Activated T-cell treated with anti-CD3 and anti-CD28 coated beads for 1 hour (primary cell): ENCODE data around the gene NQO2.

ENCODE experiments used
- DNase-seq: peaks from one replicate; pipeline ENCODE4 v3.0.0-alpha.2; 2020; ENCODE audit warnings: low read depth

Gene NQO2, protein sequence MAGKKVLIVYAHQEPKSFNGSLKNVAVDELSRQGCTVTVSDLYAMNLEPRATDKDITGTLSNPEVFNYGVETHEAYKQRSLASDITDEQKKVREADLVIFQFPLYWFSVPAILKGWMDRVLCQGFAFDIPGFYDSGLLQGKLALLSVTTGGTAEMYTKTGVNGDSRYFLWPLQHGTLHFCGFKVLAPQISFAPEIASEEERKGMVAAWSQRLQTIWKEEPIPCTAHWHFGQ

DNA sequence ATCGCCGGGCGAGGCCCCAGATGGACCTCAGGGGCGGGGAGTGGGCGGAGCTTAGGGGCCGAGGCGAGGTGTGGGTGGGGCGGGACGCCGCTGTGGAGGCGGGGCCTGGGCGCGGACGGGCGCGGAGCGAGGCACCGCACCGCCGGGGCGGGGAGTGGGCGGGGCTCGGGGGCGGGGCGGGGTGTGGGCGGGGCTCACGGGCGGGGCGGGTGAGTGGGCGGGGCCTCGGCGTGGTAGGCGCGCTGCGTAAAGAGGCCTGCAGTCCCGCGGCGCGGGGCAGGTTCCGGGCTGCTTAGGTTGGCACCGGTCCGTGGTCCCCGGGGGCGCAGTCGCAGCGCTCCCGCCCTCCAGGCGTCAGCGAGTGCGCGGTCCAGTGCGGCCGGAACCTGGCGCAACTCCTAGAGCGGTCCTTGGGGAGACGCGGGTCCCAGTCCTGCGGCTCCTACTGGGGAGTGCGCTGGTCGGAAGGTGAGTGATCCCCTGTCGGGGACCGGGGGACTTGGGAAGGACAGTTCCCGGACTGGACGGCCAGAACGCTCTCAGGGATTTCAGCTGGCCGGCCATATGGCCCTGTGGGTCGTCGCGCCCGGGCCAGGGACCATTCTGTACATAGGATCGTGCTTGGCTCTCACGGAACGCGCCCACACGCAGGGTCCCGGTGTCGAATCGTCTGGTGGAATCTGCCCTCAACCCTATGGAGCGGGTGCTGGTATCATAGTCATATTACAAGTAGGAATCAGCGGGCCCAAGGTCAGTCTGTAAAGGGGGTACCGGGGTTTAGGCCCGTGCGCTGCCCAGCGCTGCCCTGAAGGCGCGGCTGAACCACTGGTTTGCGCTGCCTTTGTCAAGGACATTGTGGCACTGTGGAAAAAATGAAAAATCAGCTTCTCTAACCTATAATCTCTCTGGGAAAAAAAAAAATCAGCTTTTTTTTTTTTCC, at the start of gene NQO2:
NQO2 (plus strand) TSS at position 277 of the 940 bp plus-strand sequence. CDS start 6,659 bp downstream, outside the sequence.
- peak; percentile 86 for DNase-seq

DNA sequence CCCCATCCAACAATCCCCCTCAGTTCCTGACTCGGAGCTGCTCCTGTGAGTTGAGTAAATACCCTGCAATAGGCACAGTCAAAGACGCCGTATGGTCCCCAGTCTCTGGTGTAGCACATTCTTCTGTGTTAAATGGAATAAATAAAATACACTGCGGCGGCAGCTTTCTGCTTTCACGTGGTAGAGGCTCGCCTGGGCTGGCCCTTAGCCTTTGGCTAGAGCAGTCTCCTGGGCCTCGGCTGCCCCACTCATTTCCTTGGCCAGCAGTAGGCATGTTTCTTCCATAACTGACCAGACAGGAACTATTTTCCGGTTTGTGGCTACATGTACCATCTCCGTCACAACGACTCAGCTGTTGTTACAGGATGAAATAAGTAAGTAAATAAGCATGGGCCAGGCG, 49.0 kb upstream of the NQO2 start:
- DNase-seq = no peak

DNA sequence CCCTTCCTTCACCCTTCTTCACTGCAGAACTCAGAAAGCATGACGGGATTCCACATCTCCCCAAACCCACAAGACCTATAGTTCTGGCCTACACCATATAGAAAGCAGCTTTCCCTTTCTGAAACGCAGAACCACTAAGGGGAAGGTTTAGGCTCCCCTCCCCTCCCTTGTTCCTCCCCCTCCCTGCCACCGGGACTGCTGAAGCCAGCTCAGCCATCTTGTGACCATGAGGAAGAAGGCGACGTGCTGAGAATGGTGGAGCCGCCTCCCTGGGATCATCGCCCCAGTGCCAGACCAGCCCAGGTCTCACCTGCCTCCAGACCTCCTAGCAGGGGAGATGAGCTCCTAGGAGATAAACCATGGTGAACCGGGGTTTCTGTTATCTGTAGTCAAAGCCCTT, 48.0 kb upstream of the NQO2 start:
- no peak for DNase-seq

DNA sequence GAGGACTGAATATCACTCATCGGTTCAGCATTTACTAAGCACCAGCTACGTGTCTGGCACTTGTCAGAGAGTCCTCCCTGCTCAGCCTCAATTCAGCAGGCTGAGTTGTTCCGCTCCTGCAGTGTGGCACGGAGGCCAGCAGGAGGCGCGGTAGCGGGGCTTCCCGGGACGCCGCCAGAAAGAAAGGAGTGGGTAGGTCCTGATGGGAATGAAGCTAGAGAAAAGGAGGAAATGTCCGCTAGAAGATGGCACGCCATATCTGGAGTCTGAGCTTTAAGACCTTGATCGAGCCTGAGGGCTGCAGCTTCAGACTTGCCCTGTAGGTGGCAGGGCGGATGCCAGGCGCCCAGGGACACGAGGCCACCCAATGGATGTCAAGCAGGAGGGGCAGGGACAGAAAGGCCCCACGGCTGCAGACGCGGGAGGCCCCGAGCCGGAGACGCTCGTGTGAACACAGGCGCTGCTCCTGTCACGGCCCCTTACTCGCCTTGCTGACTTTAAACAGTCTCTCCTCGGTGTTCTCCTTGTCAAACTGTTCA, 47.1 kb upstream of the NQO2 start:
- peak; percentile 42 for DNase-seq

DNA sequence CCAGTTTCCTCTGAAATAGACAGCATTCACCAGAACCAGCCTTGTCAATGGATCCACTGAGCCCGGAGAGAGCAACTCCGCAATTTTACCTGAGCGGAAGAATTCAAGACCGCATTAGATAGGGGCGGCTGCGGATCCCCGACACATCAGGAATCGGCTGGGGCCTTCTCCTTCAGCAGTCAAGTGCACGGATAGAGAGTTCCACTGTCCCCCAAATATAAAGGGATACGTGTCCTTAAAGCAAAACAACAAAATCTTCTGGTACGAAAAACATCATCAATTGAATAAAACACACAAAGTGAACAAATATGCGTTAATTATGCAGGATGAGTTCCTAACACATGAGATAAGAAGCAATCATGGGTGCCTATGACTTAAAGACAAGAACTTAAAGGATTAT, 46.6 kb upstream of the NQO2 start:
- no peak for DNase-seq

DNA sequence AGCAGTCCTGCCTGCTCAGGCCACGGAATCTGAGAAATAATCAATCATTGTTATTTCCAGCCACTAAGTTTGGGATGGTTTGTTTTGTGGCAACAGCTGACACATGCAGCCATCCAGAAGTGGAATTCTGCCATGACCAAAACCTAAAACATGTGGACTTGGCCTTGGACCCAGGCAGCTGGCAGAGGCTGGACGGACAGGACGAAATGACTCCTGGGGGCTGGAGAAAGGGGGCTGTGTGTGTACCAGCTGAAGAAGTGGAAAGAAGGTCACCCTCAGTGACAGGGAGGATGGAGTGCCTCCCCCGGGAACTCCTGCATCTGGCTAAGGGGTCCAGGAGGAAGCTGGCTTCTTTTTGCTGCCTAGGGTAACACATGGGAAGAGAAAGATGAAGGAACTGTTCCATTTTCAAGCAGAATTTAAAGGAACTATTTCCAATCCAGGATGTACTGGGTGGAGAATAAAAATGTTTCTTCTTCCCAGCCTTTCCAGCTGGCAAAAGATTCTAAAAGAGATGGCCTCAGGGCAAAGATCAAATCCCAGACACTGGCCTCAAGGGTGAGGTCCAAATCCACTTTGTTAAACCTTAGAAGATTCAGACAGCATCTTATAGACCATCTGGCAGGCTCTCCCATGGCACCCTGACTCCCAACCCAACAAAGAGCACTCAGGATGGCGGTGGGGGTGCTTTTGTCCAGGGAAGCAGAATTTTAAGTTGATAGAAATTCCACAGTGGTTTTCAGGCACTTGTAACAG, 42.6 kb upstream of the NQO2 start:
- DNase-seq = no peak

DNA sequence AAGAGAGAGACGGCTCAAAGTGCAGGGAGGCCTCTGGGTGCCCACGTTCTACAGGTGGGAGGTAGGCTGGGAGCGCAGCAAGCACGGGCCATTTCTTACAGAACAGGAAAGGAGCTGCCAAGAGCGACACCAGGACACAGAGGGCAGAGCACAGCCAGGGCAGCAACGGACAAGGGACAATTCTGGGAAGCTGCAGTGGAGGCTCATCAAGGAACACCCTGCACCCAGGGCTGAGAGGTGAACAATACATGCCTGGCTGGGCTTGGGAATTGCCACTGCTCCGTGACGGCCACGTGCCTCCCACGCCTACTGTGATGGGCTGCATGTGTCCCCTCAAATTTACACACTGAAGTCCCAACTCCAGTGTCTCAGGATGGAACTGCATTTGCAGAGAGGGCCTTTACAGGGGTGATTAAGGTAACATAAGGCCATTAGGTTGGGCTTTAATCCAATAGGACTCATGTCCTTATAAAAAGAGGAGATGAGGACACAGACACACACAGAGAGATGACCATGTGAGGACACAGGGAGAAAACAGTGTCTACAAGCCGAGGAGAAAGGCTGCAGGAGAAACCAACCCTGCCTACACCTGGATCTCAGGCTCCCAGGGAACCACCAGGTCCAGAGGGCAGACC, 41.9 kb upstream of the NQO2 start:
- DNase-seq = no peak

DNA sequence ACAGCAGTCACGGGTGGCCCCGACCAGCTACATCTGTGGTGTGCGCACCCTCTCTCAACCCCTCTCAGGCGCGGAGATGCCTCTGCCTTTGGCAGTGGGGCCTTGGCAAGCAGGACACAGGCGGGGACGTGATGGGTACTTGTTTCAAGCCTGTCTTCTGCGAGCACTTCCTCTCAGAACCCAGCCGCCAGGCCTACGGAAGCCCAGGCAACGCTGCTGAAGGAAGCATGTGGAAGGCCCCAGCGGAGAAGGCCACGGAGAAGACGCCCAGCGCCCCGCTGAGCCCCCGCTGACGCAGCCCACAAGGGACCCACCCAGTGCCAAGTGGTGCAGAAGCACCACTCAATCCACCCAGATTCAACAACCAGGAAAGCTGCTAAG, 41.4 kb upstream of the NQO2 start:
- no peak for DNase-seq

DNA sequence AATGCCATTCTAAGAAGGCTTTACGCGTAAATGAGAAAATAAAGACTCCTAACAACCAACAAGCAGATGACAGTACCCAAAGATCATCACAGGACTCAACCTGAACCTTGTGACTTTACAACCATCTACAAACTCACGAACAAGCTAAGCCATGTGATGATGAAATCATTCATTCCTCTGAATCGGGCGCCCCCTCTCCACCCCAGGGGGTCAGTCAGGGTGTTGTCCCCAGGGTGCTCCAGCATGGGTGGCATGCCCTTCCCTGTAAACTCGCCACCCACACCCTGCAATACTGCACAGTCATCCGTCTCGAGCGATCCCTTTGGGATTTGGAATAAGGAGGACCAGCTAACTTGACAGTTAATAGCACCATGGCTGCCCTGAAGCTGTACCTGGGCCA, 40.9 kb upstream of the NQO2 start:
- no peak for DNase-seq

DNA sequence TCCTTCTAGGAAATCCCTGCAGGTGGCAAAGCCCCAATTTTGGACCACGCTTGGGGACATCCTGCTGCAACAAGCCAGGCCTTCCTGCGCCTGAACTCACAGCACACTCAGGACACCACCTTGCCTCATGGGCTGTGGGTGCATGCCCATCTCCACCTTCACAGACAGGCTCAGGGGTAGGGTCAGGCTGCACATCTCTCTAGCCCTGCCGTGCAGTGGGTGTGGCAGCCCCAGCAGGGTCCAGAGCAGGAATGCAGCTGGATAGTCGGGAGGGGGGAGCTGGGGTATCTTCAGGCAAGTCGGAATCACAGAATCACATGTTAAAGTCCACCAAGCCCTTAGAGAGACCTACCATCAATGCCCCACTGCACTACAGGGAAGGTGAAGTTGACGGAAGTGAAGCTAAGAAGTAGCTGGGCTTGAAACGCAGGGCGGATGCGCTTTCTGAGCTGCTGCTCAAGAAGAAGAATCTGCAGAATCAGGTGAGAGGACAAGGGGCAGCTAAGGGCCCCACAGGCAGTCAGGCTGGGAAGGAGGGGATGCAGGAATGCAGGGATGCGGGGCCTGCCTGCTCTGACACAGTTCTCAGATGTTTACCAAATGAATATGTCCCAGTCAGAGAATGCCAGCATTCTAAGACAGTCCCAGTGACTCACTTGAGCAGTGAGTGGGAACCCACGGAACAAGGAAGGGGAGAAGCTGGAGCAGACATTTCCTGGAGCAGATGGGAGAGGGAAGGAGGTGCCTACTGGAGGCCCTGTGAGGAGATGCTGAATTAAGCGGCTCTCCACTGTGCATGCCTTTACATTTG, 39.6 kb upstream of the NQO2 start:
- no peak for DNase-seq

DNA sequence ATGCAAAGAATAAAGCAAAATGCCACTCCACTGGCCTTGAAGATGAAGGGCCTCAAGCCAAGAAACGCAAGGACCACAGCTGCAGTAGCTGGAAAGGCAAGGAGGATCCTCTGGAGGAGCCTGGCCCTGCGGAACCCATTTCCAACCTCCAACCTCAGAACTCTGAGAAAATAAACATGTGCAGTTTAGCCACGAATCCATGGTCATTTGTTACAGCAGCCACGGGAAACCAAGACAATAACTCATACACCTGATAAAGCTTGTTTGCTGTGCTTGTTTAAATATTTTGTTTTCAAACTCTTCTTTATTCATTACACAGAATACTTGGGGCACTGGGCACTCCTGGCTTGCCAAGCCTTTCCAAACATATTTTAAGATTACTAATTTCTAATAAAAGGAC, 38.8 kb upstream of the NQO2 start:
- no peak for DNase-seq

DNA sequence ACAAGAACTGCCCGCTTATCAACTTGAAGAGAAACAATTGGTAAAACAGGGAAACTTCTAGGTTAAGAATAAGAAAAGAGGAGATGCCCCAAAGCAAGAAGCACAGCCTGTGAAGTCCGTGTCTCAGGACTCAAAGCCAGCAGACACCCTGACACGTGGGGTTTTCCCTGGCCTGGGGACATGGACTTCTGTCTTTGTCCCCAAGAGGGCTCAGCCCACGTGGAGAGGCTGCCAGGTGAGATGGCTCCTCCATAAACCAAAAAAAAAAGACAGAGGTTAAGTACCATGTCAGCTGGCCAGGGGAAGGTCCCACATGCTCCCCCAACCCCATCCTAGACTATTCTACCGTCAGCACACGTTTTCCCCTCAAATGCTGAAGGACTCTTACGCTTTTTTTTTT, 38.2 kb upstream of the NQO2 start:
- DNase-seq = no peak

DNA sequence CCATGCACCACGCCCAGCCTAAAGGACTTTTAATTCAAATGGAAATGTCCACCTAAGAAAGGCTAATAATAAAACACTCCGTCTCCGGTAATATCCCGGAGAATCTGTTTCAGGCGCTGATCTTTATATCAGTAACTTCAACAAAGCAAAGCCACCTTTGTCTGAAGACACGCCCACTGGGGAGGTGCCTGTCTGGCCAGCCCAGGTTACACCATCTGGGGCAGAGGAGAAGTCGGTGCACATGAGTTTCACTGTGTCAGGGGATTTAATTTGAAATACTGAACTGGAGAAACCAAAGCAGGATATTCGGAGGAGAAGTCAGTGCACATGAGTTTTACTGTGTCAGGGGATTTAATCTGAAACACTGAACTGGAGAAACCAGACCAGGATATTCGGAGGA, 37.7 kb upstream of the NQO2 start:
- DNase-seq = no peak

DNA sequence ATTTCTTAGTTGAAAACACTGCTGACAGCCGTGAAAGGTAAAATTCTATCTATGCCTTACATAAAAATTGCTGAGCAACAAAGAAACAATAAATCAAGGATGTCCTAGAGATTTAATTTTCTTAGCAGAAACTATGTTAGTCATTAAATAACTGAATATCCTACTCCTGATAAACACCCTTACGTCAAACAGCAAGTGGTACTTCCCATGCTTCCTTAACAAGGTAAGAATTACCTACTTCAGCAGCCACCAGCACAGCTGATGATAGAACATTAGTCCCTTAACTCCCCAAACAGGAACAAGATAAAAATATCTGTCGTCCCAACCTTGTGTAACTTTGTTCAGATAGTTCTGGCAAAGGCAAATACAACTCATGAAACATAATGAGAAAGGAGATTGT, 37.1 kb upstream of the NQO2 start:
- DNase-seq = no peak

DNA sequence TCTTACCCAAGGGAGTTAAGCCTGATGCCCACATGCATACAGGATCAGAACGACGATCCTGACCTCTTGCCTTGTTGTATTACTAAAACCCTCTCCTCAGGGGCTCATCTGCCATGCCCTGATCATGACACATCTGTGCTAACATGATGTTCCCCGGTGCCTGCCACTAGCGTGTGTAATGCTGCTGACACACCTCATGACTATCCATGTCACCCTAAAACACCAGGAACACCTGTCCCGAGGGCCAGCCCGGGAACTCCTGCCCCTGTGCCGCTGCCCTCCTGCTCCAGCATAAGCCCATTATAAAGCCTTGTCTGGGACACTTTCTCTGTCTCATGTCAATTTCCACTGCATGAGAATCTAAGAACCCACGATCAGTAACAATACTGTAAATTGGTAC, 35.9 kb upstream of the NQO2 start:
- DNase-seq = no peak

DNA sequence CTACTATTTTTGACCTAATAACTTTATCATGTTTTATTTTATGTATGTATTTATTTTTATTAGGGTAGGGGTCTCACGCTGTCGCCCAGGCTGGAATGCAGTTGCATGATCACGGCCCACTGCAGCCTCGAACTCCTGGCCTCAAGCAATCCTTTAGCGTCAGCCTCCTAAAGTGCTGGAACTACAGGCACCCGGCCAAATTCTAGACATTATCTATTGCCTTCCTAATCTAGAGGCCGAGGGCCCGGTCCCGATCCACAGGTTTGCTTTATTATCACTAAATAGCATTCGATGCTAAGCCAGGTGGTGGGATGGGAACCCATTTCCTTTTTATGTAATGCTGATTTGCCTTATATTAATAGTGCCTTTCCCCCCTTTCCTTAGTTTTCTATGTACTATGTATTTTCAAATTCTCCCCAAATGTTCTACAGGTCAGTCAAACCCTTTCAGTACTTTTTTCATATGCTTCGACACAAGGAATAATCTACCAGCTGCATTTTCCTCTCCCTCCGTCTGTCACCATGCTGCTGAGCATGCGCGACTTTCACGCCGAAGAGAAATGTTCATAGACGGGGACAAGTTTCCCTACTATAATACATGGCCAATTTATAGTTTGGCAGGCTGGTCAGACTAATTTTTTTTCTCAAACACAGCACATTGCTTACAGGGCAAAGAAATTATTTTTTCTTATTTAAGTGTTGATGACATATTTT, 34.7 kb upstream of the NQO2 start:
- no peak for DNase-seq

DNA sequence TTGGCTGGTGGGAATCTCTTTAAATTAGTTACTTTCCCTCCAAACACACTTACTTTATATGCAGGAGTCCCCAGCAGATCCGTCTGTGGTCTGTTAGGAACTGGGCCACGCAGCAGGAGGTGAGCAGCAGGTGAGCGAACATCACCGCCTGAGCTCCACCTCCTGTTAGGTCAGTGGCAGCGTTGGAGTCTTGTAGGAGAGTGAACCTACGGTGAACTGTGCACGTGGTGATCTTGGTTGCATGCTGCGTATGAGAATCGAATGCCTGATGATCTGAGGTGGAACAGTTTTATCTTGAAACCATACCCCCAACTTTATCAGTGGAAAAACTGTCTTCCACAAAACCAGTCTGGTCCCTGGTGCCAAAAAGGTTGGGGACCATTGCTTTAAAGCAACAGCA, 33.3 kb upstream of the NQO2 start:
- DNase-seq = no peak

DNA sequence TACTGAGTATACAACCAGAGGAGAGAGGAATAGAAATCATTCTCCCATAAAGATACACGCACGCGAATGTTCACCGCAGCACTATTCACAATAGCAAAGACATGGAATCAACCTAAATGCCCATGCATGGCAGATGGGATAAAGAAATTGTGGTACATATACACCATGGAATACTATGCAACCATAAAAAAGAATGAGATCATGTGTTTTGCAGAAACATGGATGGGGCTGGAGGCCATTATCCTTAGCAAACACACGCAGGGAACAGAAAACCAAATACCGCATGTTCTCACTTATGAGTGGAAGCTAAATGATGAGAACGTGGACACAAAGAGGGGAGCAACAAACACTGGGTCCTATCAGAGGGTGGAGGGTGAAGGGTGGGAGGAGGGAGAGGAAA, 31.8 kb upstream of the NQO2 start:
- DNase-seq = no peak

DNA sequence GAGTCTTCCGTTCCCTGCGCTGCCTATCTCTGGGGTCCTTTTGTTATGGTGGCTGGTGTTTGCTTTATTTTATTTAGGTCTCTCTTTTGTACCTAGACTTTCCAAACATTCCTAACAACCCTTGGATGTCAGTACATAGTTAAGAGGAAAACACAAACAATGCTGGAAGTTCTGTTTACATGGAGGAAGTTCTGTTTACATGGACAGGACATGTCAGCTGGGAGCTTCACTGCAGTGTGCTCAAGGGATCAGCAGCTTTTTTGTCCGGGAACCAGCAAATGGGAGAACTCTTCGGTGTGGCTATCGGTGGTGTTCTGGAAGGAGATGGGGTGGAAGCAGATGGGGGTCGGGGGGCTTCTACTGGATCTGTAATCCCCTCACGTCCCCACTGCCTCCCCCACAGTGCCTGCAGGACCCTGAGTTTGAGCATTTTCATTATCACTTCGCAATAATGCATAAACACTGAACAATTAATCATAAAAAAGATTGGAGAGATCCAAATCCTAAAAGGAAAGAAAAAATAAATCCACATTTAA, 31.0 kb upstream of the NQO2 start:
- DNase-seq = no peak

DNA sequence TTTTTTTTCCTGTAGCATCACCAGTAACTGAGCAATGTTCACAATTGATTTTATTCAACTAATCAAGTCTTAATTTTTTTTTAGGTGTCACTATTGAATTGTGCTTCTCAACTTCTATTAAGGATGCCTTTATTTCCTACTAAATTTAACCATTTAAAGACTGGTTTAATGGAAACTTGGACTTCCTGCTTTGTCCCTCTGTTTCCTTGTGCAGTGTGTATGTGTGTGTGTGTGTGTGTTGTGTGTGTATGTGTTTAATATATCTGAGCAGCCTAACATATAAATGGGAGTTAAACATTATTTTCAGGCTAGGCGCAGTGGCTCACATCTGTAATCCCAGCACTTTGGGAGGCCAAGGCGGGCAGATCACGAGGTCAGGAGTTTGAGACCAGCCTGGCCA, 30.1 kb upstream of the NQO2 start:
- no peak for DNase-seq
